Parathyroid adenoma (tissue), 2 donors: ENCODE data around the gene EXOC4.

Experiments
- H2AFZ ChIP-seq: fragments of 300-600 bp; sonication (generic); one replicate; pipeline ENCODE4 v1.7.0; 2017; ENCODE audit warnings: antibody characterized with exemption, mild to moderate bottlenecking
- H3K27ac ChIP-seq: fragments of 300-600 bp; sonication (generic); one replicate; pipeline ENCODE4 v1.7.0; 2017
- H3K27me3 ChIP-seq: fragments of 300-600 bp; sonication (generic); one replicate; pipeline ENCODE4 v1.7.0; 2017; ENCODE audit warnings: low read length; ENCODE audit not compliant: control insufficient read depth, insufficient read depth
- H3K36me3 ChIP-seq: fragments of 300-600 bp; sonication (generic); one replicate; pipeline ENCODE4 v1.7.0; 2017; ENCODE audit warnings: low read length; ENCODE audit not compliant: control insufficient read depth, insufficient read depth
- H3K4me1 ChIP-seq: fragments of 300-600 bp; sonication (generic); one replicate; pipeline ENCODE4 v1.7.0; 2017; ENCODE audit warnings: control low read depth
- H3K4me2 ChIP-seq: fragments of 300-600 bp; sonication (generic); one replicate; pipeline ENCODE4 v1.7.0; 2017; ENCODE audit warnings: low read length
- H3K4me3 ChIP-seq: fragments of 300-600 bp; sonication (generic); one replicate; pipeline ENCODE4 v1.7.0; 2017; ENCODE audit warnings: low read depth, low read length
- H3K79me2 ChIP-seq: fragments of 300-600 bp; sonication (generic); one replicate; pipeline ENCODE4 v1.7.0; 2017; ENCODE audit warnings: control low read depth
- H3K9ac ChIP-seq: fragments of 300-600 bp; sonication (generic); one replicate; pipeline ENCODE4 v1.7.0; 2017; ENCODE audit warnings: mild to moderate bottlenecking
- H3K9me3 ChIP-seq: fragments of 300-600 bp; sonication (generic); one replicate; pipeline ENCODE4 v1.7.0; 2017; ENCODE audit warnings: low read length; ENCODE audit not compliant: control insufficient read depth
- CTCF ChIP-seq: fragments of 300-600 bp; sonication (generic); IDR thresholded peaks from one replicate; pipeline ENCODE4 v1.7.0; 2017; ENCODE audit warnings: antibody characterized with exemption, mild to moderate bottlenecking
- donor health status: primary hyperparathyroidism.

EXOC4 gene

GRCh38 chr7:133542209-133542780 is 289.4 kb downstream of the EXOC4 start:
- Histone ChIP-seq H3K27ac (no peak overlapping the region), H3K27me3 (no peaks in the 10 kb centered on the region), H3K4me3 (no peak overlapping the region), H3K4me1 (no peaks in the 10 kb centered on the region), H3K36me3 (no peaks in the 10 kb centered on the region), H2AFZ (no peak overlapping the region), H3K79me2 (peaks cover 2% of the 10 kb centered on the region), H3K9me3 (no peaks in the 10 kb centered on the region), H3K9ac (no peak overlapping the region), H3K4me2 (no peak overlapping the region)
- no peak for TF ChIP-seq CTCF

- H3K79me2 ChIP-seq: peaks cover 2% of the 10 kb centered on the region
- no peak overlapping the region for H3K4me2 ChIP-seq
- no peaks in the 10 kb centered on the region for H3K36me3 ChIP-seq
- H2AFZ ChIP-seq: no peak overlapping the region
- no peak for TF ChIP-seq CTCF
- no peaks in the 10 kb centered on the region for H3K27me3 ChIP-seq
- H3K9me3 ChIP-seq: no peaks in the 10 kb centered on the region
- H3K4me1 ChIP-seq: no peaks in the 10 kb centered on the region
- no peak overlapping the region for H3K9ac ChIP-seq
- H3K4me3 ChIP-seq: no peak overlapping the region
- H3K27ac ChIP-seq: no peak overlapping the region
Measured at GRCh38 chr7:133543657-133544056, 290.8 kb downstream of the EXOC4 start.

GRCh38 chr7:133545618-133546017 is 292.7 kb downstream of the EXOC4 start:
- Histone ChIP-seq H3K27ac (no peak overlapping the region), H3K4me2 (no peak overlapping the region), H3K36me3 (no peaks in the 10 kb centered on the region), H3K27me3 (no peaks in the 10 kb centered on the region), H3K4me3 (no peak overlapping the region), H3K4me1 (no peaks in the 10 kb centered on the region), H3K9ac (no peak overlapping the region), H3K9me3 (no peaks in the 10 kb centered on the region), H2AFZ (no peak overlapping the region), H3K79me2 (peaks cover 2% of the 10 kb centered on the region)
- TF ChIP-seq CTCF: no peak

DNA sequence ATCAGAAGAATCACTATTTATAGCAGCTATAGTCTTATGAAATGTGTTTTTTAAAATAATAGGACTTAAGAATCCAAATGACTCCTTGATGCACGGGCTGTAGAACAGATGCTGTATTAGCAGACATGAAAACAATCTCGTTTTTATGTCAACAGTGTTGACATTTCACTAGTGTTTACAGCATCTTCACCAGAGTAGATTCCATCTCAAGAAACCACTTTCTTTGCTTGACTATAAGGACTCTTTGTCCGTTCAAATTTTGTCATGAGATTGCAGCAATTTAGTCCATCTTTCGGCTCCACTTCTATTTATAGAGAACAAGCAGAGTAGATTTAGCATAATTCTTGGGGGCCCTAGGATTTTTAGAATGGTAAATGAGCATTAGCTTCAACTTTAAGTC is 295.1 kb downstream of the EXOC4 start:
- Histone ChIP-seq H3K27ac (no peak overlapping the region), H3K36me3 (no peaks in the 10 kb centered on the region), H3K79me2 (no peaks in the 10 kb centered on the region), H2AFZ (no peak overlapping the region), H3K9me3 (no peaks in the 10 kb centered on the region), H3K4me3 (no peak overlapping the region), H3K4me1 (no peaks in the 10 kb centered on the region), H3K9ac (no peak overlapping the region), H3K27me3 (no peaks in the 10 kb centered on the region), H3K4me2 (no peak overlapping the region)
- no peak for TF ChIP-seq CTCF

GRCh38 chr7:133549633-133550032 is 296.8 kb downstream of the EXOC4 start:
- no peaks in the 10 kb centered on the region for H3K4me1 ChIP-seq
- H3K27me3 ChIP-seq: no peaks in the 10 kb centered on the region
- no peak overlapping the region for H3K4me3 ChIP-seq
- H3K9ac ChIP-seq: no peak overlapping the region
- H3K9me3 ChIP-seq: no peaks in the 10 kb centered on the region
- H3K27ac ChIP-seq: no peak overlapping the region
- H3K36me3 ChIP-seq: no peaks in the 10 kb centered on the region
- H3K4me2 ChIP-seq: no peak overlapping the region
- H3K79me2 ChIP-seq: no peaks in the 10 kb centered on the region
- no peak overlapping the region for H2AFZ ChIP-seq
- no peak for TF ChIP-seq CTCF
